Activated CD4-positive, alpha-beta memory T cell treated with anti-CD3 and anti-CD28 coated beads, Interleukin-2, amount 10 ng/mL, durations not matched to agents 7 days and 5 days (primary cell): ENCODE results near the gene C2orf74. TPM values are rescaled to one million over a fixed set of nuclear protein-coding genes. Genes with fewer than 3 reads are reported as not detected.
"Not testable (repeated sequence)": the region's sequence is repeated elsewhere in the genome, so short reads cannot be mapped to it uniquely, and the experiment has no call there.

Source experiments
- CTCF ChIA-PET: fragments of 350-600 bp; sonication (Branson Sonifier 250); formaldehyde crosslinking; loops from one replicate; lab custom pipeline; 2021; ENCODE audit warnings: antibody characterized with exemption, inconsistent platforms; lab: Charles Lee
- POLR2A ChIA-PET: fragments of 350-600 bp; sonication (Branson Sonifier 250); formaldehyde crosslinking; loops from one replicate; lab custom pipeline; 2021; ENCODE audit warnings: antibody characterized with exemption; lab: Charles Lee
- DNase-seq: peaks from one replicate; pipeline ENCODE4 v3.0.0-alpha.2; 2020
- H3K27ac Mint-ChIP-seq: one replicate; pipeline ENCODE4 v1.8.0; 2021; ENCODE audit warnings: mild to moderate bottlenecking, mixed read lengths
- H3K27me3 Mint-ChIP-seq: one replicate; pipeline ENCODE4 v1.8.0; 2021; ENCODE audit warnings: mixed read lengths
- H3K36me3 Mint-ChIP-seq: one replicate; pipeline ENCODE4 v1.8.0; 2021; ENCODE audit warnings: low read depth, mixed read lengths
- H3K4me1 Mint-ChIP-seq: one replicate; pipeline ENCODE4 v1.8.0; 2021; ENCODE audit warnings: mixed read lengths
- H3K4me3 Mint-ChIP-seq: one replicate; pipeline ENCODE4 v1.8.0; 2021; ENCODE audit warnings: mild to moderate bottlenecking, mixed read lengths
- H3K9me3 Mint-ChIP-seq: one replicate; pipeline ENCODE4 v1.8.0; 2021; ENCODE audit warnings: mixed read lengths
- total RNA-seq, 2 experiments: library from RNA; stranded (reverse); gene quantifications; one replicate each; pipeline ENCODE4 v1.2.3, GENCODE V29; 2021

C2orf74 gene
- 10 to 100 TPM in 1 of 2 experiments, 1 to 10 TPM in 1; 8.7 to 10.2 TPM for total RNA-seq

DNA sequence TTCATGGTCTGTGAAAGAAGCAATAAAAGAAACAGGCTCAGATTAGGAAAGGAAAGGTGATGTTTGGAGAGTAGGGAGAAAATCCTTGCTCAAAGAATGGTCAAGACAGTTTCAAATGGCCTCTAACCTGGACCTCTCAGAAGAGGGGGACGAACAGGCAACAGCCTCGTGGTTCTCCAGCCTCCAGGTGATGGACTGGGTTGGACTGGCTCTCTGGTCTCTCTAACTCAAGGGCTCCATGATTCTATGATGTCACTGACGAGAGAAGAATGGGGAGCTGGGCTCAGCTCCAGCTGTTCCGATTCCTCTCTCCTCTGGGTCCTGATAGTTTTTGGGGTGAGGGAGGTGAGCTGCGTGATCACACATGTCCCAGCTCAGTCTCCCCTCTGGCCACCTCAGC lies at the start of gene C2orf74:
Gene C2orf74, plus strand, starts transcription at position 301 of the 400 bp plus-strand sequence. CDS start 327 bp downstream, outside the sequence.
- CTCF ChIA-PET, result interaction anchor here (1.1 kb wide), 1 partner anchor 17 kb away, joined by 3 read pairs; no protein-coding TSS in a partner anchor
- H3K27me3 Mint-ChIP-seq, result no peaks in the 10 kb centered on the region
- H3K36me3 Mint-ChIP-seq, result peaks cover 57% of the 10 kb centered on the region
- POLR2A ChIA-PET, result interaction anchor here (1.0 to 1.8 kb wide), 3 partner anchors 14 to 17 kb away, joined by 3 to 9 read pairs (median 7); no protein-coding TSS in a partner anchor
- no peak within 1 kb of the TSS for H3K4me3 Mint-ChIP-seq
- H3K27ac Mint-ChIP-seq, result peak within 1 kb of the TSS; percentile 58
- peaks cover 19% of the 10 kb centered on the region for H3K4me1 Mint-ChIP-seq
- peaks cover 7% of the 10 kb centered on the region for H3K9me3 Mint-ChIP-seq
- no peak for DNase-seq

DNA sequence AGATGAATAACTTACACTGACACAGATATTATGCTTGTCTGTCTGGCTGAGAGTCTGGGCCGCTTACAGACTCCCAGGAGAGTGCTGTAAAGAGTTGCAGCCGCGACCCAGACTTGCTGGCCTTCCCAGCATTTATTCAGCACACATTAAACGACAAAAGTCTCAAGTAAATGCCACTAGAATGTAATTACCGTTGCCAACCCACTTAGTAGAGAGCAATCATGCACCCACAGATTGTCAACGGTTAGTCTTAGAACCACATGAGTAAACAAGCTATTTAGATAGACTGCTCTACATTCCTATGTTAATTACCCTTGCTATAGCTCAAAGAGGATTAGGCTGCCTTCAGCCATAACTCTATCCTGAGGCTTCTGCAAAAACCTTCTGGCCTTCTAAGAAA lies 47.8 kb upstream of the C2orf74 start:
- H3K27me3 Mint-ChIP-seq, result no peaks in the 10 kb centered on the region
- no peak overlapping the region for H3K27ac Mint-ChIP-seq
- ChIA-PET CTCF (no interaction called here), POLR2A (no interaction called here)
- no peaks in the 10 kb centered on the region for H3K4me1 Mint-ChIP-seq
- DNase-seq, result no peak
- H3K4me3 Mint-ChIP-seq, result no peak overlapping the region
- no peaks in the 10 kb centered on the region for H3K9me3 Mint-ChIP-seq
- H3K36me3 Mint-ChIP-seq, result peaks cover 40% of the 10 kb centered on the region

DNA sequence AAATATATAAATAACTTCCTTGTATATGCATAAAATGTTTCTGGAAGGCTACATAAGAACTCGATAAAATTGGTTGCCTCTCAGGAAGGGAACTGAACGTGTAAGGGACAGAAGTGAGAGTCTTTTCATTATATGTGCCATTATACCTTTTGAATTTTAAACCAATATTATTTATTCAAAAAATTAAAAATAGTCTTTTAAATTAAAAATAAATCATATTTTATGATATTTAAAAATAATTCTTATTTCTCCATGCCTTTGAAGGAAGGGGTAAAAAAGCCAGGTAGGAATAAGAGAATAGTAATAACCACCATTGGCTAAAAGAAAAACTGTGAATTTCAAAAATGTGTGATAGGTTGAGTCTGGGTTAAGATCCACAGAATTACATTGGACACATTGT lies 45.7 kb upstream of the C2orf74 start:
- Mint-ChIP-seq H3K9me3 (no peaks in the 10 kb centered on the region), H3K4me3 (no peak overlapping the region), H3K27me3 (no peaks in the 10 kb centered on the region), H3K27ac (no peak overlapping the region), H3K36me3 (peaks cover 39% of the 10 kb centered on the region), H3K4me1 (no peaks in the 10 kb centered on the region)
- CTCF ChIA-PET, result no interaction called here
- POLR2A ChIA-PET, result no interaction called here
- DNase-seq, result no peak

DNA sequence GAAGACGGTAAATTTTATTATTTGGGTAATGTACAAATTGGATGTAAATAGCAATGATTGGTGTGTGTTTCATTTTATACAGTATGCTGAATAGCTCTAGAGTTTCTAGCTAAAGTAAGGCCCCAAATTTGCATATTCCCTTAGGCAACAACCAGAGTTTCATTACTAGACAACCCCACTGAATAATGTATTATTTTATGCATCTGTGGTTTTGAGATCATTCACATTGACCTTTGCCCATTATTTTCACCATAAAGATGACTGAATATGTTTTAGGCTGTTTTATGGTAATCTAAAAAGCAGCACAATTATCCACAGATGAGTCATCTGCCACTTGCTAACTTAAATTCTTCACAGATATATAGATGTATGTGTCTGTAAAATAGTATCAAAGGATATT lies 44.5 kb upstream of the C2orf74 start:
- Mint-ChIP-seq H3K27ac (no peak overlapping the region), H3K4me1 (no peaks in the 10 kb centered on the region), H3K27me3 (no peaks in the 10 kb centered on the region), H3K4me3 (no peak overlapping the region), H3K9me3 (no peaks in the 10 kb centered on the region), H3K36me3 (peaks cover 30% of the 10 kb centered on the region)
- DNase-seq, result no peak
- CTCF ChIA-PET, result no interaction called here
- POLR2A ChIA-PET, result no interaction called here

DNA sequence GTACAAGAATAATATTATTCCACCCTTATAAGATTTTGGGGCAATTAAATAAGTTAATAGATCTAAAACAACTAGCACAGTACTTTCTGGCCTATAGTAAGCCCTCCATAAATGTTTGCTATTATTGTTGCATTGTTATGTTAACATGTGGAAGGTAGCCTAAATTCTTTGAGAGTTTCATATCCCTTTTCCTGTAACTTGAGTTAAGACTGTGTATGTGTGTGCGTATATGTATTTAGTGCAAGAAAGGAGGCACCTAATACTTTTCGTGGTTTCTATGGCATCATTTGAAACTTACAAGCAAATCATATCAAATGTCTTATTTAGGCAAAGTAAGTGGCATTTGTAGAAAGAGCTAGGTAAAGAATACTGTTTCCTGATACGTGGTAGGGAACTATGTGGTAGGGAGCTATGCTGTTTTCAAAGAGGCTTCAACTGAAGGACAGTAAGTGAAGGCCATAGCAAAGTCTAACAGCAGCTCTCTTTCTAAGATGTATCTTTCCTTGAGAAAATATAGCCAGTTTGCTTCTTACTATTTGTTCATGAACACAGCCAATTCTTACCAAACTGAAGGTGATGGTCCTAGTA lies 36.8 kb upstream of the C2orf74 start:
- ChIA-PET CTCF (no interaction called here), POLR2A (no interaction called here)
- no peak overlapping the region for H3K27ac Mint-ChIP-seq
- H3K4me1 Mint-ChIP-seq, result no peaks in the 10 kb centered on the region
- no peak overlapping the region for H3K4me3 Mint-ChIP-seq
- H3K36me3 Mint-ChIP-seq, result no peaks in the 10 kb centered on the region
- no peak for DNase-seq
- H3K9me3 Mint-ChIP-seq, result no peaks in the 10 kb centered on the region
- no peaks in the 10 kb centered on the region for H3K27me3 Mint-ChIP-seq

DNA sequence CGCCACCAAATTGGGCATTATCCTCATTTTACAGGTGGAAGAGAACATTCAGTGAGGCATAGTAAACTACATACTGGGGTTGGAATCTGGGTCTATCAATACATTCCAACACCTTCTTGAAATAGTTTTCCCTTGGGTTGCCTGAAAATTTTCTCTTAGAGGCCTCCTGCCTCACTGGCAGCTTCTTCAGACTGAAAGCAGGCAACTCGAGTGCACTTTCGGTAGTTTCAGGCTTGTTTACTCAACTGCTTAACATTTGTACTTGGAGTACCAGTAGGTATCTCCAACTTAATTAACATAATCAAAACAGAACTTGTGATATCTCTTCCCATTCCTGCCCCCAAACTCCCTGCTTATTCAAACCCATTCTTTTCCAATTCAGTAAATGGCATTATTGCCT lies 36.2 kb upstream of the C2orf74 start:
- Mint-ChIP-seq H3K27ac (no peak overlapping the region), H3K4me3 (no peak overlapping the region), H3K9me3 (no peaks in the 10 kb centered on the region), H3K36me3 (no peaks in the 10 kb centered on the region), H3K4me1 (no peaks in the 10 kb centered on the region), H3K27me3 (no peaks in the 10 kb centered on the region)
- ChIA-PET POLR2A (no interaction called here), CTCF (no interaction called here)
- no peak for DNase-seq

DNA sequence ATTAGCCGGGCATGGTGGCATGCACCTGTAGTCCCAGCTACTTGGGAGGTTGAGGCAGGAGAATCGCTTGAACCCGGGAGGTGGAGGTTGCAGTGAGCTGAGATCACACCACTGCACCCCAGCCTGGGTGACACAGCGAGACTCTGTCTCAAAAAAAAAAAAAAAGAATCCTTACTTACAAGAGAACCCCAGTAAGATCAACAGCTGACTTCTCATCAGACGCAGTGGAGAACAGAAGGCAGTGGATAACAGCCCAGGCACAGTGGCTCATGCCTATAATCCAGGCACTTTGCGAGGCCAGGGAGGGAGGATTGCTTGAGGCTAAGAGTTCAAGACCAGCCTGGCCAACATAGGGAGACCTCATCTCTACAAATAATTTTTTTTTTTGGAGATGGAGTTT lies 33.9 kb upstream of the C2orf74 start:
- POLR2A ChIA-PET, H3K27ac Mint-ChIP-seq, H3K4me1 Mint-ChIP-seq, H3K27me3 Mint-ChIP-seq, DNase-seq, H3K9me3 Mint-ChIP-seq, H3K4me3 Mint-ChIP-seq, H3K36me3 Mint-ChIP-seq: not testable (repeated sequence)
- CTCF ChIA-PET, result interaction anchor here (1.0 kb wide), 1 partner anchor 17 kb away, joined by 3 read pairs; no protein-coding TSS in a partner anchor

DNA sequence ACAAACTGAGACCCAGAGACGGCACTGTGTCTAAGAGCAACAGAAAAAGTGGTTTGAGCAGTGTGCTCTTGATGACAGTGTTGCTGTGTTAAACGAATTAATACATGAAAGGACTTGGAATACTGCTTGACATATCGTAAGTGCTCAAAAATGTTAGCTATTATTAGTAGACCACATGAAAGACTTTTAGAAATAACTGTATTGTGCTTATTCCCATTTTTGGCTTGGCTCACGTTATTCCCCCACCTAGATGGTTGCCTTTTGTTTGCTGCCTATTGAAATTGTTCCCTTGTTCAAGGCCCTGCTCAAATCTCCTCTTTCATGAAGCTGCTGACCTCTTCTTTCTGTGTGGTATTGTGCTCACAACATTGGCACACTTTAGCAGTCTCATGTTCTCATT lies 27.8 kb upstream of the C2orf74 start:
- no peaks in the 10 kb centered on the region for H3K36me3 Mint-ChIP-seq
- CTCF ChIA-PET, result interaction anchor here (0.8 kb wide), 1 partner anchor 11 kb away, joined by 3 read pairs; no protein-coding TSS in a partner anchor
- no peak overlapping the region for H3K27ac Mint-ChIP-seq
- no peak for DNase-seq
- H3K4me3 Mint-ChIP-seq, result no peak overlapping the region
- no peaks in the 10 kb centered on the region for H3K9me3 Mint-ChIP-seq
- peaks cover 1% of the 10 kb centered on the region for H3K4me1 Mint-ChIP-seq
- POLR2A ChIA-PET, result no interaction called here
- H3K27me3 Mint-ChIP-seq, result peaks cover 2% of the 10 kb centered on the region

DNA sequence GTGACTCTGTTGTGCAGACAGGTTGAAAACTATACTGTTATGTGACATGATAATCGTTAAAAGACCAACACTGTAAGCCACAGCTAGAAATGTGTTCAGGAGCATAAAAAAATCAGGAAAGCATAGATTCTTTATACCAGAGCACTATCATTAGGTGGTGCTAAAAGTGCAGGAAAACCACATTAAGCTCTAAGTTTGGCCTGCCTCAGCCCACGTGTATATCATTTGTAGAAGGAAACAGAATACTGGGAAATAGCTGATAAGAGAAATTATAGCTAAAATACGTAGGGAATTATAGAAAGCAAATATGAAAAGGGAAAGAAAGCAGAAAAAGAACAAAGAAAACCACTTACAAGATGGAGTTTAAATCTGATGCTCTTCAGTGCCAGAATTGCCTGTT lies 26.5 kb upstream of the C2orf74 start:
- H3K4me1 Mint-ChIP-seq, result peaks cover 1% of the 10 kb centered on the region
- H3K9me3 Mint-ChIP-seq, result no peaks in the 10 kb centered on the region
- no peak overlapping the region for H3K4me3 Mint-ChIP-seq
- ChIA-PET CTCF (interaction anchor here (0.5 to 1.8 kb wide), 4 partner anchors 10 to 657 kb away, joined by 3 to 9 read pairs (median 4); no protein-coding TSS in a partner anchor), POLR2A (interaction anchor here (1.3 kb wide), 1 partner anchor 335 kb away, joined by 3 read pairs; the partner anchor contains the start of gene USP34)
- H3K27ac Mint-ChIP-seq, result no peak overlapping the region
- no peak for DNase-seq
- no peaks in the 10 kb centered on the region for H3K36me3 Mint-ChIP-seq
- H3K27me3 Mint-ChIP-seq, result peaks cover 2% of the 10 kb centered on the region

DNA sequence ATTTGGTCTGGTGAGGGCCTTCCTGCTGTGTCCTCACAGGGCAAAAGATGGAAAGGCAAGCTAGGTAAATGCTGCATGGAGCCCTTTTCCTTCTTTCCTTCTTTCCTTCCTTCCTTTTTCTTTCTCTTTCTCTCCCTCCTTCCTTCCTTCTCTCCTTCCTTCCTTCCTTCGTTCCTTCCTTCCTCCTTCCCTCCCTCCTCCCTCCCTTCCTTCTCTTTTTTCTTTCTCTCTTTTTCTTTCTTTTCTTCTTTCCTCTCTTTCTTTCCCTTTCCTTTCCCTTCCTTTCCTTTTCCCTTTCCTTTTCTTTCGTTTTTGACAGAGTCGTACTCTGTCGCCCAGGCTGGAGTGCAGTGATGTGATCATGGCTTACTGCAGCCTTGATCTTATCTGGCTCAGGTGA lies 23.1 kb upstream of the C2orf74 start:
- H3K36me3 Mint-ChIP-seq, result peaks cover 4% of the 10 kb centered on the region
- H3K4me1 Mint-ChIP-seq, result peaks cover 1% of the 10 kb centered on the region
- H3K4me3 Mint-ChIP-seq, result no peak overlapping the region
- H3K27me3 Mint-ChIP-seq, result no peaks in the 10 kb centered on the region
- H3K27ac Mint-ChIP-seq, result no peak overlapping the region
- ChIA-PET CTCF (no interaction called here), POLR2A (interaction anchor here (0.6 kb wide), 1 partner anchor 482 kb away, joined by 3 read pairs; no protein-coding TSS in a partner anchor)
- H3K9me3 Mint-ChIP-seq, result no peaks in the 10 kb centered on the region
- DNase-seq, result no peak

DNA sequence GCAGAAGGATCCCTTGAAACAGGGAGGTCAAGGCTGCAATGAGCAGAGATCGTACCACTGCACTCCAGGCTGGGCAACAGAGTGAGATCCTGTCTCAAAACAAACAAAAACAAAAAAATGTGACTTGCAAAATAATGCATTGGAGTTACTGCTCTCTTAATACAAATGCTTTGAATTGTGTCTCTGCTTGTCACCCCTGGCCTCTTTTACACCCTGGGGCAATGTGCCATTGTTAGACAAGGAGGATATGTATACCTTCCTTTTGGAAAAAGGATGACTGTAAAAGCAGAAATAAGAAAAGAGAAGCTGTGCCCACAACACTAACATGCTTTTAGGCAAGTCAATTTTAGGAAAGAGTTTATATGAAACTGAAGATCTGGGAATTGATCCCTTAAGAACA lies 20.8 kb upstream of the C2orf74 start:
- DNase-seq, result no peak
- H3K27me3 Mint-ChIP-seq, result no peaks in the 10 kb centered on the region
- no peaks in the 10 kb centered on the region for H3K9me3 Mint-ChIP-seq
- no peak overlapping the region for H3K4me3 Mint-ChIP-seq
- peaks cover 10% of the 10 kb centered on the region for H3K4me1 Mint-ChIP-seq
- peaks cover 8% of the 10 kb centered on the region for H3K36me3 Mint-ChIP-seq
- ChIA-PET CTCF (no interaction called here), POLR2A (interaction anchor here (1.0 to 5.8 kb wide), 2 partner anchors 36 to 37 kb away, joined by 3 to 50 read pairs; no protein-coding TSS in a partner anchor)
- H3K27ac Mint-ChIP-seq, result no peak overlapping the region

DNA sequence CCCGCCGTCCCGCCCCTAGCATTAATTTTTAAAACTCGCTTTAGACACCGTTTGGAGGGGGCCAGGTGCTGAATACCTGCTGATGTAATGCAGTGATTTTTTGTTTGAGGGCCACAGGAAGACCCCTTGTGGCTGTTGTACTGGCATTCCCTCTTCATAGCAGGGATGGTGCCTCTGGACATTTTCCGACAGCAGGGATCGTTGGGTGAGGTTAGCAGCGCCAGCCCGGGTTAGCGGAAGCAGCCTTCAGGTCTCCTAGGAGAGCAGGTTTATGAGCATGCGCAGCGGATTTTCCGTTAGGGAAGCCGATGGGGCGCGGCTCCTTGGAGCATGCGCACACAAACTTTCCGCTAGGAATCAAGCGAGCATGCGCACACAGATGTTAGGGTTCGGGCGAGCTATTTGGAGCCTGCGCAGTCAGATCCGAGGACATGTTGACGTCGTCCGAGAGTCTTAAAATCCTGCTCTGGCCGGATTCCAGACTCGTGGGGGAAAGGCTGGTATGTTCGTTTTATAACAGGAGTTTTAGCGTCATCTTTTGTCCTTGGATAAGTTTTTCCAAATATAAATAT lies 17.2 kb upstream of the C2orf74 start:
- peaks cover 13% of the 10 kb centered on the region for H3K4me1 Mint-ChIP-seq
- POLR2A ChIA-PET, result interaction anchor here (0.7 to 5.8 kb wide), 4 partner anchors 17 to 394 kb away, joined by 3 to 50 read pairs (median 6); partner anchors contain the start of genes C2orf74 and XPO1
- peak overlapping the region; percentile 83 for H3K27ac Mint-ChIP-seq
- no peaks in the 10 kb centered on the region for H3K9me3 Mint-ChIP-seq
- DNase-seq, result peak; percentile 94
- no peaks in the 10 kb centered on the region for H3K27me3 Mint-ChIP-seq
- H3K36me3 Mint-ChIP-seq, result peaks cover 19% of the 10 kb centered on the region
- CTCF ChIA-PET, result interaction anchor here (0.5 to 1.3 kb wide), 10 partner anchors 9 to 147 kb away, joined by 3 to 9 read pairs (median 3); partner anchors contain the start of gene C2orf74
- H3K4me3 Mint-ChIP-seq, result peak overlapping the region; percentile 82

DNA sequence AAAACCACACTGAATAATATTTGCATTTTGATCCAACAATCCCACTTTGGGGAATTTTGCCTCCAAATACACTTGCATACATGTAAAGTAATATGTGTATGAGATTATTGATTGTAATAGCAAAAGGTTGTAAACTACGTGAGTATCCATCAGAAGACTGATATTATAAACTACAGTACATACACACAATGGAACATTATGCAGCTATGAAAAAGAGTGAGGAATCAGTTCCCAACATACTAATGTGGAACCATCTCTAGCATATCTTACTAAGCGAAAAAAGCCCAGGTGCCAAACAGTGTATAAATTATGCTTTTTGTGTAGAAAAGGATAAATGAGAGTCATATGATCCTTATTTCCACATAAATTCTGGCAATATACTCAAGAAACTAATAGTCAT lies 16.0 kb upstream of the C2orf74 start:
- Mint-ChIP-seq H3K4me1 (peaks cover 13% of the 10 kb centered on the region), H3K27me3 (no peaks in the 10 kb centered on the region), H3K36me3 (peaks cover 29% of the 10 kb centered on the region), H3K9me3 (no peaks in the 10 kb centered on the region), H3K27ac (peak overlapping the region; percentile 60), H3K4me3 (peak overlapping the region; percentile 82)
- no peak for DNase-seq
- ChIA-PET POLR2A (interaction anchor here (5.8 kb wide), 1 partner anchor 31 kb away, joined by 50 read pairs; no protein-coding TSS in a partner anchor), CTCF (no interaction called here)
